ENCODE results near the gene SRBD1. TPM values are rescaled to one million over a fixed set of nuclear protein-coding genes. Genes with fewer than 3 reads are reported as not detected.
A peak's percentile ranks its signal among the peaks of the same experiment; 100 is the strongest.

The SRBD1 gene
- total RNA-seq, 1 experiment from 2014 or later = 19.8 TPM

- H3K27ac ChIP-seq (ENCODE audit: low read length) = no peak overlapping the region
- no peak for ATAC-seq
- no peak for DNase-seq
- H3F3A ChIP-seq (ENCODE audit: low read length, unreplicated experiment) = peaks cover 5% of the 10 kb centered on the region
- no peaks in the 10 kb centered on the region for H3K27me3 ChIP-seq (ENCODE audit: low read length)
- H3K4me2 ChIP-seq (ENCODE audit: low read length) = no peak overlapping the region
- H3K9ac ChIP-seq (ENCODE audit: low read length) = no peak overlapping the region
- H3K36me3 ChIP-seq (ENCODE audit: low read depth, low read length) = no peaks in the 10 kb centered on the region
- H3K4me3 ChIP-seq (ENCODE audit: low read length) = no peak overlapping the region
- ChIA-PET CTCF (no interaction called here), POLR2A (ENCODE audit: unreplicated experiment) (no interaction called here)
- H3K9me2 ChIP-seq (replicated peaks; ENCODE audit: low read length) = no peaks in the 10 kb centered on the region
- no TSS peak for BruUV-seq (replicated peaks)
- no peaks in the 10 kb centered on the region for H3K9me3 ChIP-seq (ENCODE audit: low read length)
- H3K79me2 ChIP-seq (ENCODE audit: low read length) = no peaks in the 10 kb centered on the region
- H4K20me1 ChIP-seq (ENCODE audit: low read length) = no peaks in the 10 kb centered on the region
- no peak overlapping the region for H2AFZ ChIP-seq (ENCODE audit: low read length)
- peaks cover 24% of the 10 kb centered on the region for H3K4me1 ChIP-seq (ENCODE audit: insufficient read depth, low read length)
- intact Hi-C loops (cut with micrococcal nuclease) = no loop called here
- no peak for TF ChIP-seq CTCF (conservative IDR thresholded peaks at IDR 0.05; ENCODE audit: low read depth, low read length)
- TF ChIP-seq EZH2phosphoT487 (IDR thresholded peaks at IDR 0.05; ENCODE audit: borderline replicate concordance, low read length) = no peak
- no peak for TF ChIP-seq EZH2 (IDR thresholded peaks at IDR 0.05; ENCODE audit: low read length, unreplicated experiment)
Measured at GRCh38 chr2:45622336-45623075, 11.4 kb upstream of the SRBD1 start.

DNA sequence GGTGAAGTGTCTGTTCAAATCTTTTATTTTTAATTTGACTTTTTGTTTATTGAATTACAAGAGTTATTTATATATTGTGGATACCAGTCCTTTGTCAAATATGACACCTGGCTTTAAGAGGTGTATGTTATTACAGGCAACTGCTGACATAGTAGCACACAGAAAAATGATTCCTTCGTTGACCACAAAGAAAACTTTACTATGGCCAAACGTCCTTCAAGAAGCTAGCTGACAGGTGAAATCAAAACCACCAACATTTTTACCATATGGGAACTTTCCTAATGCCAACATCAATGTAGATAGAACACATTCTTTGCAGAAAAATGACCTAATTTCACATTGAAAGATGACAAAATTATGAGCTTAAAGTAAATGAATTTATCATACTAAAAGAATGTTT lies 6.4 kb upstream of the SRBD1 start:
- H3K9ac ChIP-seq (ENCODE audit: low read length) = peak overlapping the region; percentile 14
- no peak overlapping the region for H2AFZ ChIP-seq (ENCODE audit: low read length)
- H4K20me1 ChIP-seq (ENCODE audit: low read length) = no peaks in the 10 kb centered on the region
- no peaks in the 10 kb centered on the region for H3K36me3 ChIP-seq (ENCODE audit: low read depth, low read length)
- peak; percentile 50 for DNase-seq
- no peaks in the 10 kb centered on the region for H3K9me2 ChIP-seq (replicated peaks; ENCODE audit: low read length)
- no peaks in the 10 kb centered on the region for H3K27me3 ChIP-seq (ENCODE audit: low read length)
- no peaks in the 10 kb centered on the region for H3K9me3 ChIP-seq (ENCODE audit: low read length)
- intact Hi-C loops (cut with micrococcal nuclease) = no loop called here
- peak overlapping the region; percentile 74 for H3K27ac ChIP-seq (ENCODE audit: low read length)
- ATAC-seq = no peak
- H3K79me2 ChIP-seq (ENCODE audit: low read length) = no peaks in the 10 kb centered on the region
- H3K4me1 ChIP-seq (ENCODE audit: insufficient read depth, low read length) = peaks cover 22% of the 10 kb centered on the region
- POLR2A ChIA-PET (ENCODE audit: unreplicated experiment) = no interaction called here
- no TSS peak for BruUV-seq (replicated peaks)
- H3F3A ChIP-seq (ENCODE audit: low read length, unreplicated experiment) = peaks cover 9% of the 10 kb centered on the region
- peak overlapping the region; percentile 51 for H3K4me2 ChIP-seq (ENCODE audit: low read length)
- CTCF ChIA-PET = interaction anchor here (0.6 kb wide), 1 partner anchor 161 kb away, joined by 3 read pairs; no protein-coding TSS in a partner anchor
- no peak for TF ChIP-seq EZH2phosphoT487 (IDR thresholded peaks at IDR 0.05; ENCODE audit: borderline replicate concordance, low read length)
- no peak for TF ChIP-seq CTCF (conservative IDR thresholded peaks at IDR 0.05; ENCODE audit: low read depth, low read length)
- TF ChIP-seq EZH2 (IDR thresholded peaks at IDR 0.05; ENCODE audit: low read length, unreplicated experiment) = no peak
- no peak overlapping the region for H3K4me3 ChIP-seq (ENCODE audit: low read length)

Measured in PC-3 (cell line).